ENCODE results near the gene FBXO3.

- TF ChIP-seq EZH2 (IDR thresholded peaks at IDR 0.05; ENCODE audit: insufficient read depth, poor library complexity, severe bottlenecking) (no peak), EZH2phosphoT487 (IDR thresholded peaks at IDR 0.05; ENCODE audit: insufficient read depth, low read depth) (no peak)
Measured at GRCh38 chr11:33721426-33721825, 52.9 kb downstream of the FBXO3 start.
